Pulmonary artery endothelial cell (primary cell): Measurements from ENCODE around the gene TCOF1. TPM values are rescaled to one million over a fixed set of nuclear protein-coding genes. Genes with fewer than 3 reads are reported as not detected.
A peak's percentile ranks its signal among the peaks of the same experiment; 100 is the strongest.
"Not testable (repeated sequence)": the region's sequence is repeated elsewhere in the genome, so short reads cannot be mapped to it uniquely, and the experiment has no call there.

Experiments
- DNase-seq: peaks from one replicate; pipeline ENCODE4 v3.0.0-alpha.2; 2011; ENCODE audit warnings: low read depth, low spot score
- total RNA-seq: library from RNA; depleted of rRNA; stranded (reverse); fragments of >200 nt; gene quantifications from 2 replicates; pipeline ENCODE4 v1.2.3, GENCODE V29; 2014

TCOF1 gene
- total RNA-seq, 1 donor from 2014 or later = 20.0 TPM

DNA sequence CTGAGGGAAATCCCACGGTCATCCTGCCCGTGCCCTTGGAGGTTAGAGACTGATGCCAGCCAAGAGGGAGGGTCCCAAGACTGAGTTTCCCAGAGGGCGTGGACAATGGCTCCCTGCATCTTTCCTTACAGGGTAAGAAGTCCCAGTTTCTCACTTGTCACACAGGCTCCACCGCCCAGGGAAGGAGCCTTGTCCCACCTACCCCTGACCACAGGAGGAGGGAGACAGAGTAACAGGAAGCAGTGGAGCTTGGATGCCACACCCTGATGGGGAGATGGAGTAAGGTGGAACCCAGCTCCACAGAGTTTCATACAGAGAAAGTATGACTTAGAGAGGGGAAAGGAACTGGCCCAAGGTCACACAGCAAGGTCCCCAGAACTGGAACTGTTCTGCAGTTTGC lies 64.6 kb downstream of the TCOF1 start:
- no peak for DNase-seq

DNA sequence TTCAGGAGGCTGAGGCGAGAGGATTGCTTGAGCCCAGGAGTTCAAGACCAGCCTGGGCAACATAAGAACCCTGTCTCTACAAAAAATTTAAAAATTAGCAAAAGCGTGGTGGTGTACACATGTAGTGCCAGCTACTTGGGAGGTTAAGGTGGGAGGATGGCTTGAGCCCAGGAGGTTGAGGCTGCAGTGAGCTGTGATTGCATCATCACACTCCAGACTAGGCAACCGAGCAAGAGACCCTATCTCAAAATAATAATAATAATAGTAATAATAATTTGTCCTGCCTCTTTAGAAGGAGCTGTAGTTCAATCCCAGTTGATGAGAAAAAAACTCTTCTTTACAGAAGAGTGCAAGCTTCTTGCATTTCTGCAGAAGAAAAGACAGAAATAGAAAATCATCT lies 65.3 kb downstream of the TCOF1 start:
- DNase-seq = no peak

DNA sequence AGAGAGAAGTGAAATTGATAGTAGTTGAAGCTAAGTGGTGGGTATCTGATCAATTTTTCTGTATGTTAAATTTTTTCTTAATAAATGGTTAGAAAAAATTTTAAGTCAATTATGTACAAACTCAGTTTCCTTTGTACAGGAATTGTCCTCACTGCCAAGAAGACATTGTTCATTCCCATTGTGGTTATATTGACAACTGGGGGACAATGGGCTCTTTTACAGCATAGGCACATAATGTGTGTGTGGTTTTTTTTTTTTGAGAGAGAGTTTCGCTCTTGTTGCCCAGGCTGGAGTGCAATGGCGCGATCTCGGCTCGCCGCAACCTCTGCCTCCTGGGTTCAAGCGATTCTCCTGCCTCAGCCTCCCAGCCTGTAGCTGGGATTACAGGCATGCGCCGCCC lies 68.7 kb downstream of the TCOF1 start:
- not testable (repeated sequence) for DNase-seq

DNA sequence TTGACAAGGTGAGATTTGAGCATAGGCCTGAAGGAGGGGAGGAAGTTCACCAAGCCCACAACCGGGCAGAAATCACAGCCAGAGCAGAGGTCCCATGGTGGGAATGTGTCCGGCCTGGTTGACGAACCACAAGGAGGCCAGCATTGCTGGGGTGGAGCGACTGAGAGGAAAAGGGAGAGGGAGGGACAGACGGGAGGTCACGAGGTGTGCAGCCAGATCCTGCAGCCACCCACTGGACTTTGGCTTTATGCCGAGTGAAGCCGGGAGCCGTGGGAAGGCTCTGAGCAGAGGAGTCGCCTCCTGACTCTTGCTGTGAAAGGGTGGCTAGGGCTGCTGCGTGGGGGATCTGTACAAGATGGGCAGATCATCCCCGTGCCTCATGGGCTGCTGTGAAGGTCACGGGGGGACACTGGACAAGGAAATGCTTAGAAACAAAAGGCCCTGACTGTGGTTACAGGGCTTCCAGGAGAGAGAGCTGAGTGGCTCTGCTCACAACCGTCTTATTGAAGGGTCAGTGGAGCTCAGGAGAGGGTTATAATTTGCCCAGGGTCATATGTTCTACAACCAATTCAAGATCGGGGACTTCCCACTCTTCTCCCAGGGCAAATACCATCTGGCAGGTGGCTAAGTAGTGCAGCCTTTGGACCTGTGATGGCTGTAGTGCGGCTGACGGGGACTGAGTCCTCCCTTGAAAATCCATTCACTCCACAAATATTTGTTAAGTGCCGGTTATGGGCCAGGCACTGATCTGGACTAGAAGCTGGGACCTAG lies 70.8 kb downstream of the TCOF1 start:
- DNase-seq = no peak

DNA sequence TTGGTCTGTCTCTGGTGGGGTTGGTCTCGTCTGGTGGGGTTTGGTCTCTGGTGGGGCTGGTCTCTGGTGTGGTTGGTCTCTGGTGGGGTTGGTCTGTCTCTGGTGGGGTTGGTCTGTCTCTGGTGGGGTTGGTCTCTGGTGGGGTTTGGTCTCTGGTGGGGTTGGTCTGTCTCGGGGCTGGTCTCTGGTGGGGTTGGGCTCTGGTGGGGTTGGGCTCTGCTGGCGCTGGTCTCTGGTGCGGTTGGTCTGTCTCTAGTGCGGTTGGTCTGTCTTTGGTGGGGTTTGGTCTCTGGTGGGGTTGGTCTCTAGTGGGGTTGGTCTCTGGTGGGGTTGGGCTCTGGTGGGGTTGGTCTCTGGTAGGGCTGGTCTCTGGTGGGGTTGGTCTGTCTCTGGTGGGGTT lies 71.5 kb downstream of the TCOF1 start:
- no peak for DNase-seq

DNA sequence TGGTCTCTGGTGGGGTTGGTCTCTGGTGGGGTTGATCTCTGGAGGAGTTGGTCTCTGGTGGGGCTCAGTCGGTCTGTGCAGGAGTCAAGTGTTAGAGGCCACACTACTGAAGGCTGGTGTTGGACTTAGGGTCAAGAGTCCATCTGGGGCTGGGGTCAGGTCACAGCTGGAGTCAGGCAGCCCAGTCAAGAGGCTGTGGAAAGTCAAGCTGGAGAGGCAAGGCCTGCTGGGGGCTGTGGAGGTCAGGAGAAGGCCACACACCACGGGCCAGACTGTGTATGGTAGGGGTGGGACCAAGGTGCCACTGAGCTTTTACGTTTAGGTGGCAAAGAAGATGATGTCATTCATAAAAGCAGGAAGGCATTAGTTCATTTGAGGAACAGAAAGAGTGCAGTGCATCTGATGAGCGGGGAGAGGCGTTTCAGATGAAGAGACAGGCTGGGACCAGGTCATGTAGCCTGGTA lies 71.9 kb downstream of the TCOF1 start:
- DNase-seq = no peak

DNA sequence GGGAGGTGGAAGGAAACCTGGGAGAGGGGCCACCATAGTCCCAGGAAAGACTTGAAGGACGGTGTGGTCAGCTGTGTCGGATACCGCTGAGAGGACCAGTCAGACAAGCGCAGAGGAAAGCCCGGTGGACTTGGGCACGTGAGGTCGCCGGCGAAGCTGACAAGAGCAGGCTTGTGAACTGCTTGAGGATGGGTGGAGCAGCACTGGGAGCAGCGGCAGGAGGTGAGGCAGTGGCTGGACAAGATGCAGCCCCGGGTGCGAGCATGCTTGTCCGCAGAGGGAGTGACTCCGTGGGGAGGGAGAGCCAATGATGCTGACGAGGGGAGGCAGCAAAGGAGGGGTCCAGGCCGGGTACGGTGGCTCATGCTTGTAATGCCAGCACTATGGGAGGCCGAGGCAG lies 73.6 kb downstream of the TCOF1 start:
- no peak for DNase-seq

DNA sequence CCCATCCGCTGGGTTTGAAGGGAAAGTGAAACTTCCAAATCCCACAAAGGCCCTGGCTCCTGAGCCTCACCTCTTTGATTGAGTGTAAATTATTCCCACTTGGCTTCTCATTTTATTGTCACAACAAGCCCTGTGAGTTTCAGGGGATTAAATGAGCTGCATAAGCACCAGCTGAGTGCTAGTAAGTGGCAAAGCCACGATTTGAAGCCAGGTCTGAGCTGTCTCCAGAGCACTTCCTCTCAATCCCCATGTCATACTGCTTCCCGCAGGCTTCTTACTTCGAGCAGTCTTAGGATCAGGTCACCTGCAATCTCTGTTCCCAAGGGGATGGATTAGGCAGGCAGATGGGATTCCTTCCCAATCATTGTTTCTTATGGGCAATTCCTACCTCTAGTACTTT lies 74.1 kb downstream of the TCOF1 start:
- DNase-seq = no peak

DNA sequence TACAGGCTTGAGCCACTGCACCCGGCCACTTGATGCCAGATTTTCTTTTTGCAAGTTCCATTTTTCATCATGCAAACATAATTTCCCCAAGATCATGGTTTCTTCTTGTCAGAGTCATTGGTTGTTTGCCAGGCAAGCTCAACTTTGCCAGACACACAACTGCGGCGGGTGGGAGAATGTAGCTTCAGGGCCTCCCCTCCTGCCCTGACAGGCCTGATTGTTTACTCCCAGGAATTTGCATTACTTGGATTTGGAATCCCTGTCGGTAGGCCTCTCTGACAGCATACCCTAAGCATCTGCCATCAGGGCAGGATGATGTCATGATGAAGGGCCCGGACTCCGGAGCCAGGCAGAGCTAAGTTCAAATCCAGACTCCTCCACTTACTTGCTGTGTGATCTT lies 77.0 kb downstream of the TCOF1 start:
- no peak for DNase-seq

DNA sequence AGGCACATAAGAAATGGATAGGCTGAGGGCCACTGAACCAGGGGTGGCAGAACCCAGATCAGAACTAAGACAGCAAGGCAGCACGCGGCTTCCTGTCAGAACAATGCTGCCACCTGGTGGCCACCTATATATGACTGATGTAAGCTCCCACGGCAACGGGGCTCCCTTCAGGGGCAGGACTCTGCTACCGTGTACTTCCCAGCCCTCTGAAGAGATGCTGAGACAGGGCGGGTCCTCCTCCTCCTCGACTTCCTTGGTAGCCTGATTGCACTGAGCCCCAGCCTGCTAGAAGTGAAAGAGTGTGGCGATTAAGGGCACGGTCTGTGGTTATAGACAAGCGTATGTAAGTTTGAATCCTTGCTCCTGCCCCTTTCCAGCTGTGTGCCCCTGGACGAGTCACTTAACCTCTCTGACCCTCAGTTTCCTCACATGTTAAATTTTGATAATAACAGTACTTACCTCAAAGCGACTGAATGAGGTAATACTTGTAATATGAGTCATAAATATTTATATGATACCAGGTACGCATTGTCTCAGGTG lies 78.7 kb downstream of the TCOF1 start:
- DNase-seq = peak; percentile 52

DNA sequence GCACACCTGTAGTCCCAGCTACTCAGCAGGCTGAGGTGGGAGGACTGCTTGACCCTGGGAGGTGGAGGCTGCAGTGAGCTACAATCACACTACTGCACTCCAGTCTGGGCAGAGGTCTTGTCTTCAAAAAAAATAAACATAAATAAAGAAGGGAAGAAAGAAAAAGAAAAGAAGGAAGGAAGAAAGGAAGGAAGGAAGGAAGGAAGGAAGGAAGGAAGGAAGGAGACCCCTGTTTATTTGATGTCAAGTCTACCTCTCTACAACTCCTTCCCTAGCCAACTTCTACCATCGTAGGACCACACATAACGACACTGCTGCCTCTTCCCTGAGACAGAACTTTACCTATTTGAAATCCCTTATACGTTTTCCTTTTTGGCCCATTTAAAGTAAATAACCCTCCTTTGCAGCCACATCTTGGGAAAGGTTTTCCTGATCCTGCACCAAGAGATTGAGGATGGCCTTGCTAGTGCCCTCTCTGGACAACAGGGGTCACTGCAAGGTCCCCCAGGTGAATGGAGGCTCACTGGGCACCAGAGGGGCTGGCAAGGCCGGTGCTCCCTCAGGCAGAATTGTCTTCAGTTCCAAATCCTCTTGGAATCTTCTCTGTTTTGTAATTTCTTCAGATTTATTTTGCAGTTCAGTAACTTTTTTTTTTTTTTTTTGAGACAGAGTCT lies 81.5 kb downstream of the TCOF1 start:
- DNase-seq = no peak

DNA sequence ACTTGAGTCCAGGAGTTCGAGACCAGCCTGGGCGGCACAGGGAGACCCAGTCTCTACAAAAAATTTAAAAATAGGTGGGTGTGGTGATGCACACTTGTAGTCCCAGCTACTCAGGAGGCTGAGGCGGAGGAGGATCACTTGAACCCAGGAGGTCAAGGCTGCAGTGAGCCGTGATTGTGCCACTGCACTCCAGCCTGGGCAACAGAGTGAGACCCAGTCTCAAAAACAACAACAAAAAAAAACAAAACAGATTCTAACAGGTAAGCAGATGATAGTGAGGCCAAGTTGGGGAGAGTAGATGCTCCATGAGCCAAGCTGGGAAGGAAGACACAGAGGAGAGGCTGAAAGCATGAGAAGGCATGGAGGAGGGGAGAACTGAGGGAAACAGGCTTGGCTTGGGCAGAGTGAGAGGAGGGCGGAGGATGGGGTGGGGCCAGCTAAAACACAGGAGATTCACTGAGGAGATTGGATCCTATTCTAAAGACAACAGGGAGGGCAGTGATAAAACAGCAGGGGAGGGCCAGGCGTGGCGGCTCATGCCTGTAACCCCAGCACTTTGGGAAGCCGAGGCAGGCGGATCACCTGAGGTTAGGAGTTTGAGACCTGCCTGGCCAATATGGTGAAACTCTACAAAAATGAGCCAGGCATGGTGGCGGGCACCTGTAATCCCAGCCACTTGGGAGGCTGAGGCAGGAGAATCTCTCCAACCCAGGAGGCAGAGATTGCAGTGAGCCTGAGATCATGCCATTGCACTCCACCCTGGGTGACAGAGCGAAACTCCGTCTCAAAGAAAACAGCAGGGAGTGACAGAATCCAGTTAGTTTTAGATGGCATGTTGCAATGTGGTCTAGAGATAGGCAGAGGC lies 83.7 kb downstream of the TCOF1 start:
- no peak for DNase-seq

DNA sequence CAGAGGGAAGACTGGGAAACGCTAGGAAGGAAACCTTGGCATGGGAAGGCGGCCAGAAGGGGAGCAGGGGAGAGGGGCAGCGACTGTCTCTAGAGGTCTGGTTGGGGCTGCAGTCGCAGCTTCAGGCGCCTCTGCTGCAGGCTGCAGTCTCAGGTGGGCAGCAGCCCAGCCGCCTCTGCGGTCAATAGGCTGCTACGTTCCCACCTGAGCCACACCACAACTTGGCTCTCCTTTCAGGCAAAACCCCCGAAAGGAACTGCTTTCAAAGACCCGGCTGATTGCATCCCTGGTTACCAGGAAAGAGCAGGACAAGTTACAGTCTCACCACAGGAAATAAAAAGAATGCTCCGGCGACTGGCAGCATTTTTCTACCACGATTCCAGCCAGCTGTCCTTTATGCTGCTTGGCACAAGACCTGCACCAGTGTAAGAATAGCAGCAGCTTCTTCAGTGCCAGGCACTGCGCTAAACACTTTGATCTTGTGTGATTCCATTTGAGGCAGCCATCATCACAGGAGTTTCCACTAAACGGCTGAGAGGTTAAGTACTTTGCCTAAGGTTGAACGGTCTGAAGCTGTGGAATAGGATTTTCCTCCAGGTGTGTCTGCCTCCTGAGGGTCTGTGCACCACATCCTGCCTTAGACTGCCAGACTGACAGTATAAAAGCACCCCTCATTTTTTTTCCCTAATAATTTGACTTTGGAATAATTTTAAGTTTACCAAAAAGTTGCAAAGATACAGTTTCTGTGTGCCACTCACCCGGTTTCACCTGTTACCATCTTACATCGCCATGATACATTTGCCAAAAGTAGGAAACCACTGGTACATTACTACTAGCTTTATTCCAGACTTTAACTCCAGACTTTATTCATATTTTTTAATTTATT lies 84.6 kb downstream of the TCOF1 start:
- no peak for DNase-seq

DNA sequence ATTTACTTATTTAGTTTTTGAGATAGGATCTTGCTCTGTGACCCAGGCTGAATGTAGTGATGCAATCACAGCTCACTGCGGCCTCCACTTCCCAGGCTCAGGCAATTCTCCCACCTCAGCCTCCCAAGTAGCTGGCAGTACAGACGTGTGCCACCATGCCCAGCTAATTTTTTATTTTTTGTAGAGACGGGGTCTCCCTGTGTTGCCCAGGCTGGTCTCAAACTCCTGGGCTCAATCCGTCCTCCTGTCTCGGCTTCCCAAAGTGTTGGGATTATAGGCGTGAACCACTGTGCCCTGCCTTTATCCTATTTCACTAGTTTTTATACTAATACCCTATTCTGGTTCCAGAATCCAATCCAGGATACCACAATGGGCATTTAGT lies 85.2 kb downstream of the TCOF1 start:
- DNase-seq = no peak

DNA sequence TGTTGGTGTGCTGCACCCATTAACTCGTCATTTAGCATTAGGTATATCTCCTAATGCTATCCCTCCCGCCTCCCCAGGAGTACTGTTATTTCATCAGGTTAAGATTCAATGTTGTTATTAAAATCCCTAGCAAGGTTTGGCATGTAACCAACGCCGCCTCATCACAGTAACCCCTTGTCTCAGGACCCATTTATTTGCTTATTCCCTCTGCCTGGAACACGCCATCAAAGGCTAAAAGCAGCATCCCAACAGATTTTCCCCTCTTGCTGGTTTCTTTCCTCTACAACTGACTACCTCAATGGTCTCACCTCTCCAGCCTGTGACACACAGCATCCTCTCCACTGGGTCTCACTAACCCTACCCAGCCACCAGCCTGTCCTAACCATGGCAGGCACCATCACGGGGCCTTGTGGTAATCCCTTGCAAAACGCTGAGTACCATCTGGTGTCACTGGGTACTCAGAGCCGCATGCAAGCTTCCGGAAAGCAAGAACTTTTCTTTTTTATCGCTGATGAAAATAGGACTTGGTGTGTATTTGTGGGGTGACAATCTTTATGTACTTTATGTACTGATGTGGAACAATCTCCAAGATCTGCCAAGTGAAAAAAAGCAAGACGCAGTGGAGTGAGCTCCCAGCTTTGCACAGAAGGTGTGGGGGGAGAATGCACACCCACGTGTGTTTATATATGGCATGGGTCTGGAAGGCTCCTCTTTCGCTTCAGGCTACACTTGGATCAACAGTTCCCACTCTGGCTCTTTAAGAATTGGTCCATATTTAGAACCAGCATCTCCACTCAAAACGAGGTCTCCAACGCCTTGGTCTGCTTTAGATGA lies 86.0 kb downstream of the TCOF1 start:
- no peak for DNase-seq

DNA sequence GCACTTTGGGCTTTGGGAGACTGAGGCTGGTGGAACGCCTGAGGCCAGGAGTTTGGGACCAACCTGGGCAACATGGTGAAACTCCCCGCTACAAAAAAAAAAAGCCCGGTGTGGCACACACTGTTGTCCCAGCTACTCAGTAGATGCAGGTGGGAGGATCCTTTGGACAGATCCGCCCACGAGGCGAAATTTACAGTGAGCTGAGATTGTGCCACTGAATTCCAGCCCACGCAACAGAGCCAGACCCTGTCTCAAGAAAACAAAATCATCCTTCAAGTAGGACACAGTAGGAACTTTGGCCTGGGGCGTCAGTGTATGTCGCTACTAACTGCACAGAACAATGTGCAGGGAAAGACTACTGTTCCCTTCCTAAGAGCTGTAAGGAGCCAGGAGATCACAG lies 87.3 kb downstream of the TCOF1 start:
- DNase-seq = no peak

DNA sequence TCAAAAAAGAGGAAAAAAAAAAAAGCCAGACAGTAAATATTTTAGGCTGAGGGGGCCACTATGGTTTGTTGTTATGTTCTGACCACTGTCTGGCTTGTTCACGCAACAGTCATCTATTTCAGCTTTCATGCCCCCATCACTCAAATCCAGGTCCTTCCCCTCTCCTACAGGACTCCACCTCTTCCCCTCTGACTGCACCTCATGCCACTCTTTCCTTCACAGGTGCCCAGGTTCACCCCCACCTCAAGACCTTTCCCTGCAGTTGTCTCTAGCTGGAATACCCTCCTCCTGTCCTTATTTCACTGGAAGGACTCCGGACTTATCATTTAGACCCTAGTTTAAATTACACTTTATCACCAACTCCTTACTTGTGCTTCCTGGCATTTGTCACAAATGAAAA lies 88.6 kb downstream of the TCOF1 start:
- DNase-seq = no peak

DNA sequence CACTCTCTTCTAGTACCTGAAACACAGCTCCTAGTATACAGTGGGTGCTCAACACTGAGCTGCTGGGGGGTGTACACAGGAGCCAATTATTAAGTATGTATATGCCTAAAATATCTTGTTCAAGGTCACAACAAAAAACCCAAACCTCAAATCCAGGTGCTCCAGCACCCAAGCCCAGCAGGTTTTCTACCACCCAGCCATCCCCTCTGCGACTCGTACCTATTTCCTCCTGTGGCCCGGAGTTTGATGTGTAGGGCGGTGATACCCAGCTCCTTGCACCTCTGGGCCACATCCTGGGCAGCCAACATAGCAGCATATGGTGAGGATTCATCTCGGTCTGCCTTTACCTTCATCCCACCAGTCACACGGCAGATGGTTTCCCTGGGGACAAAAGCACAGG lies 89.1 kb downstream of the TCOF1 start:
- no peak for DNase-seq

DNA sequence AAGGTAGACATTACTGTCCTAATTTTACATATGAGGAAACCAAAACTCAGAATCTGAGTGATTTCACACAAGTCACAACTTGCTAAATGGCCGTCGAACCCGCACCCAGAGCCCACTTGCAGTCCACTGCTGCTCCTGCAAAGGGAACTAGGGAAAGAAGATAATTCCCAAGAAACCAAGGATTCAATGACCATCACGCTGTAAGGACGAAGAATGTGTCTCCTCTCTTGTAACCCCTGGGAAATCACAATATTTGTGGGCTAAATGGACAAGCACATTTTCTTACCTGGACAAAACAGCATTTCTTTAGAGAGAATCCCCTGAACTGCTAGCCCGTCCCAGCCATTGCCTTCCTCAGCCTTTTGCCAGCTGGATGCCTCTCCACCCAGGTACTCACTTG lies 89.7 kb downstream of the TCOF1 start:
- no peak for DNase-seq

DNA sequence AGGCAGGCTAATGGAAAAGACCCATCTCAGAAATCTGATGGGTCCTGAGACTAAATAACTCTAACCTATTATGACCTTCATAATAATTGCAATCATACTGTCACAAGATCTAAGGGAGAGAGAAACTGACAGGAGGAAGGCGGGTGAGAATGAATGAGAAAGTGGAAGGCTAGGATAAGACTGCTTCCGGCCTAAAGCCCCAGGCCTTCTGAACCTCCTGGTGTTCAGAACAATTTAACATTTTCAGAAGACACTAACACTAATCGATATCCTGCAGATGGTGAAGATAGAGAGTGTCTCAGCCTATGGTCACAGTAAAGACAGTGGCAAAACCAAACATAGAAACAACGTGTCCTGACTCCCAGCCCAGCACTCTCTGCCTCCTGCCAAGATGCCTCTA lies 90.8 kb downstream of the TCOF1 start:
- no peak for DNase-seq
